K562 (cell line): ENCODE data around the gene SCAMP3. TPM values are rescaled to one million over a fixed set of nuclear protein-coding genes. Genes with fewer than 3 reads are reported as not detected.
A peak's percentile ranks its signal among the peaks of the same experiment; 100 is the strongest.
"Not testable (repeated sequence)": the region's sequence is repeated elsewhere in the genome, so short reads cannot be mapped to it uniquely, and the experiment has no call there.

Experiments
- ATAC-seq: fragments of 200-7000 bp; cut with Tn5 transposase; 3 replicates; pipeline ENCODE4 v1.9.1; 2020; ENCODE audit warnings: moderate library complexity
- BruUV-seq: library from RNA; stranded (reverse); fragments of 400-500 nt; replicated peaks from 2 replicates; lab custom pipeline; 2021; lab: Mats Ljungman, UMichigan
- CTCF ChIA-PET: fragments of 300-600 bp; formaldehyde crosslinking; extraction: SDS; loops from one replicate; lab custom pipeline; 2021; ENCODE audit warnings: low intra/inter-chr PET ratio; lab: Yijun Ruan, JAX
- POLR2A ChIA-PET: fragments of 300-600, 350-650 bp; sonication (Branson Sonifier 250); formaldehyde crosslinking; extraction: SDS; loops from one replicate; lab custom pipeline; 2021; ENCODE audit warnings: antibody characterized with exemption, inconsistent platforms; lab: Yijun Ruan, JAX
- DNase-seq, 4 experiments: peaks; one replicate each; pipeline versions ENCODE4 v3.0.0 to v3.0.0-alpha.2; 2011 to 2018; ENCODE audit warnings: low spot score in 3 of 4, mixed read lengths in 3 of 4; ENCODE audit errors: extremely low read depth in 1 of 4
- FAIRE-seq: peaks from 2 replicates; lab custom pipeline; 2011; peaks lifted over from hg19 to GRCh38; lab: Jason Lieb, UNC
- H2AFZ ChIP-seq: 2 replicates; pipeline ENCODE4 v1.6.0; 2011; ENCODE audit warnings: low read depth, low read length, control low read depth, inconsistent platforms
- H3K27ac ChIP-seq: fragments of 200-600 bp; 3 replicates; pipeline ENCODE4 v1.8.0; 2011; ENCODE audit warnings: low read depth, mild to moderate bottlenecking, control low read depth, inconsistent platforms, low read length, moderate library complexity, mixed read lengths; ENCODE audit errors: extremely low read depth
- H3K27me3 ChIP-seq, 2 experiments: fragments of 300-600 bp in 1 of 2; 2 replicates in 1 of 2; 3 replicates in 1 of 2; pipeline versions ENCODE4 v1.6.0 to v1.8.0; 2011; ENCODE audit warnings: inconsistent platforms in 2 of 2, low read length in 2 of 2, mild to moderate bottlenecking in 1 of 2, mixed read lengths in 1 of 2, moderate library complexity in 1 of 2; ENCODE audit not compliant: control insufficient read depth in 2 of 2, insufficient read depth in 2 of 2
- H3K36me3 ChIP-seq: fragments of 300-600 bp; 3 replicates; pipeline ENCODE4 v1.8.0; 2011; ENCODE audit warnings: mild to moderate bottlenecking, low read length, inconsistent platforms; ENCODE audit not compliant: control insufficient read depth, insufficient read depth
- H3K4me1 ChIP-seq, 2 experiments: fragments of 200-600 bp in 1 of 2; replicated peaks in 1 of 2; 2 replicates in 1 of 2; 3 replicates in 1 of 2; pipeline versions ENCODE4 v1.5.1 to v1.8.0; 2011; ENCODE audit warnings: inconsistent platforms in 2 of 2, low read length in 2 of 2, mild to moderate bottlenecking in 1 of 2, mixed read lengths in 1 of 2, moderate library complexity in 1 of 2; ENCODE audit not compliant: control insufficient read depth in 2 of 2, insufficient read depth in 2 of 2
- H3K4me2 ChIP-seq: 2 replicates; pipeline ENCODE4 v1.6.1; 2011; ENCODE audit warnings: low read length, control low read depth, inconsistent platforms, mixed read lengths; ENCODE audit not compliant: insufficient read depth
- H3K4me3 ChIP-seq: fragments of 200-600 bp; sonication (generic), shearing (Covaris generic); 2 replicates; pipeline ENCODE4 v1.5.1; 2016; ENCODE audit warnings: control low read depth, inconsistent platforms
- H3K79me2 ChIP-seq: fragments of 200-600 bp; 3 replicates; pipeline ENCODE4 v1.8.0; 2011; ENCODE audit warnings: low read length, inconsistent platforms; ENCODE audit not compliant: control insufficient read depth, insufficient read depth
- H3K9ac ChIP-seq, 2 experiments: 2 replicates each; pipeline versions ENCODE4 v1.6.0 to v1.6.1; 2011; ENCODE audit warnings: low read depth in 2 of 2, low read length in 2 of 2, control low read depth in 1 of 2, inconsistent platforms in 1 of 2, mild to moderate bottlenecking in 1 of 2, mixed read lengths in 1 of 2; ENCODE audit not compliant: insufficient read depth in 1 of 2
- H3K9me1 ChIP-seq: one replicate; pipeline ENCODE4 v1.6.0; 2011; ENCODE audit warnings: inconsistent platforms, mild to moderate bottlenecking, low read length, moderate library complexity; ENCODE audit not compliant: control insufficient read depth, insufficient read depth
- H3K9me3 ChIP-seq: replicated peaks from 2 replicates; pipeline ENCODE4 v1.5.1; 2011; ENCODE audit warnings: low read depth, low read length, inconsistent platforms; ENCODE audit not compliant: control insufficient read depth, insufficient read depth
- H4K20me1 ChIP-seq: replicated peaks from 2 replicates; pipeline ENCODE4 v1.6.1; 2011; ENCODE audit warnings: low read length, inconsistent platforms, mixed read lengths; ENCODE audit not compliant: control insufficient read depth, insufficient read depth
- WGBS: fragments of 100-300 bp; shearing (Covaris generic); methylation state at CpG from one replicate; pipeline ENCODE4 v1.1.6; 2016; ENCODE audit warnings: low coverage, mixed read lengths; ENCODE audit not compliant: insufficient coverage; ENCODE audit errors: missing lambda C conversion rate; 5-methylcytosine and 5-hydroxymethylcytosine counted together
- in situ Hi-C: fragments of 300-500 bp; cut with MboI; formaldehyde crosslinking; loops from 4 replicates; pipeline ENCODE4 v1.15.0; 2018; ENCODE audit warnings: inconsistent platforms, mixed read lengths
- intact Hi-C: fragments of 100-400 bp; cut with micrococcal nuclease; formaldehyde crosslinking; loops from 2 replicates; pipeline ENCODE4 v1.14.2; 2022
- polyA plus RNA-seq, 8 experiments: library from polyadenylated mRNA; depleted of rRNA in 4 of 8; stranded (reverse) in 5 of 8; unstranded in 3 of 8; fragments of >200 nt; fragmentation: Nextera tagmentation in 2 of 8; fragmentation: Illumina TruSeq in 1 of 8; extraction: Ambion mirVana in 2 of 8; extraction: Trizol in 1 of 8; gene quantifications; 2 replicates each; pipeline versions ENCODE4 v1.2.1 to v1.2.3, GENCODE V29; 2011 to 2014; ENCODE audit warnings: inconsistent platforms in 1 of 8, missing spikeins in 1 of 8
- total RNA-seq, 7 experiments: library from RNA; depleted of rRNA in 6 of 7; stranded (reverse); fragments of >200 nt in 6 of 7; fragmentation: Illumina TruSeq in 2 of 7; extraction: Trizol in 2 of 7; gene quantifications; 2 replicates each; pipeline versions ENCODE4 v1.2.1 to v1.2.3, GENCODE V29; 2011 to 2021; ENCODE audit warnings: low replicate concordance in 1 of 7

Gene SCAMP3
- total and polyA plus RNA-seq, 9 of the 15 experiments (the other 6 are each of a cell fraction or from before 2014, with no cell fraction given) = 14.2 to 131 (median 86.1) TPM

GRCh38 chr1:155233502-155233901, 28.7 kb downstream of the SCAMP3 start:
- peak; percentile 12; the same call in 1 of the 3 replicates for ATAC-seq

DNA sequence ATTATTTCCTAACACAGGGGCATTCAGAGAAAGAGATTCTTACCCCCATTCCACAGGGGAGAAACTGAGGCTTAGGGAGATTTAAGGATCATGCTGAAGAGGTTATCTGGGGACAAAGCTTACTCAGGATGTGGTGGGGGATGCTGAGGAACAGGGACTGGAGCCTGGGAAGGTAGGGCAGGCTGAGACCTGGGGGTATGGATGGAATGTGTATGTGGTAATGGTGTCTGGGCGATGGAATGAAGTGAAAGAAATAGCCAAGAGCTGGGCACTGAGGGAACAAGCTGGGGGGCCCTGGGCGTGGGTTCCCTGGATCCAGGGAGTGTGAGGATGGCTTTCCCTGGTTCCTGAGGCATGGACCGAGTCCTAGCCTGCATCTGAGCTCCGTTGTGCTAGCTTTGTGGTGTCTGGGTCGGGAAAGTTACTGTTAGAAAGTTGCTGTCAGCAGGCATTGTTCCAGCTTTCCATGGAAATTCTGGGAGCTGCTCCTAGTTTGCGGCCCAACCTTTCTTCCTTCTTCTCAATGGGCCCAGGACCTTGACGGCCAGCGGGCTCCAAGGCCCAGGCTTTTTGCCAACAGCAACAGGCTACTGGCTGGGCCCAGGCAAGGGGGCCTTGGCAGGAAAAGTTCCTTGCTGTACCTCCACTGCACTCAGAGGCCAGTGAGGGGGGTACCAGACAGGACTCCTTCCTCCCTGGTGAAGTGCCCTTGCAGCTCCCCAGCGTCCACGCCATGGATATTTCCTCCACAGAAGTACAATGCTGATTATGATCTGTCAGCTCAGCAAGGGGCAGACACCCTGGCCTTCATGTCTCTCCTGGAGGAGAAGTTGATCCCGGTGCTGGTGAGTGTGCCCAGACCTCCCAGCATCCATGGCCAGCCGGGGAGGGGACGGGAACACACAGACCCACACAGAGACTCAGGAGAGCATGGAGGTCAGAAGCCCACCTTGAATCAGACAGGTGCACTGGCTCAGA, 29.9 kb downstream of the SCAMP3 start:
- BruUV-seq, FAIRE-seq, in situ Hi-C loops, H3K27ac ChIP-seq, H3K9ac ChIP-seq, H3K9me3 ChIP-seq, CTCF ChIA-PET, H4K20me1 ChIP-seq, H3K27me3 ChIP-seq, ATAC-seq, DNase-seq, H3K79me2 ChIP-seq, intact Hi-C loops, H3K4me2 ChIP-seq, H3K4me3 ChIP-seq, H3K9me1 ChIP-seq, H2AFZ ChIP-seq: not testable (repeated sequence)
- whole genome bisulfite sequencing = 59% methylated on average over 10 of the region's 13 CpGs
- Histone ChIP-seq H3K4me1 (peaks cover under 1 to 17% of the 10 kb centered on the region in 2 experiments; a peak in 4 of 5 replicates), H3K36me3 (peaks cover 11% of the 10 kb centered on the region; the same call in 1 of the 3 replicates)
- POLR2A ChIA-PET = interaction anchor here (1.1 kb wide), 1 partner anchor 32 kb away, joined by 3 read pairs; no protein-coding TSS in a partner anchor

More at GRCh38 chr1:155233502-155233901, 28.7 kb downstream of the SCAMP3 start:
- H3K79me2 ChIP-seq, FAIRE-seq, H4K20me1 ChIP-seq, H3K9ac ChIP-seq, BruUV-seq, in situ Hi-C loops, POLR2A ChIA-PET, CTCF ChIA-PET, H3K27ac ChIP-seq, H2AFZ ChIP-seq, DNase-seq, H3K27me3 ChIP-seq, H3K9me1 ChIP-seq, H3K4me2 ChIP-seq, H3K4me3 ChIP-seq, H3K9me3 ChIP-seq, intact Hi-C loops: not testable (repeated sequence)
- 44% methylated on average over 1 of the region's 5 CpGs for WGBS
- H3K4me1 ChIP-seq = peaks cover 0 to 11% of the 10 kb centered on the region in 2 experiments; a peak in 3 of 5 replicates
- peaks cover 11% of the 10 kb centered on the region; the same call in 1 of the 3 replicates for H3K36me3 ChIP-seq
